CD4-positive, alpha-beta T cell treated with Interferon alpha-2 for 1 hour (primary cell): Measurements from ENCODE around the gene SREBF1.

Source experiments
- DNase-seq, 2 donors: peaks; one replicate each; pipeline ENCODE4 v3.0.0-alpha.2; 2020 to 2022

SREBF1 gene

GRCh38 chr17:17822616-17823015 is 14.2 kb downstream of the SREBF1 start:
- no peak for DNase-seq

- DNase-seq: no peak
Measured at GRCh38 chr17:17822189-17822588, 14.6 kb downstream of the SREBF1 start.

GRCh38 chr17:17820463-17821158 is 16.2 kb downstream of the SREBF1 start:
- DNase-seq: no peak

- no peak for DNase-seq
Measured at GRCh38 chr17:17820046-17820445, 16.7 kb downstream of the SREBF1 start.

GRCh38 chr17:17819561-17819995 is 17.2 kb downstream of the SREBF1 start:
- peak; percentile 57 to 69 for DNase-seq

- no peak for DNase-seq
Measured at GRCh38 chr17:17819111-17819510, 17.7 kb downstream of the SREBF1 start.

- no peak for DNase-seq
Measured at GRCh38 chr17:17818088-17818526, 18.7 kb downstream of the SREBF1 start.

- DNase-seq: no peak
Measured at GRCh38 chr17:17817552-17817947, 19.2 kb downstream of the SREBF1 start.

- DNase-seq: no peak
Measured at GRCh38 chr17:17816831-17817551, 19.8 kb downstream of the SREBF1 start.

GRCh38 chr17:17816240-17816814 is 20.5 kb downstream of the SREBF1 start:
- DNase-seq: no peak

- DNase-seq: no peak
Measured at GRCh38 chr17:17815436-17816200, 21.2 kb downstream of the SREBF1 start.

- no peak for DNase-seq
Measured at GRCh38 chr17:17815062-17815406, 21.8 kb downstream of the SREBF1 start.

- no peak for DNase-seq
Measured at GRCh38 chr17:17814162-17815061, 22.4 kb downstream of the SREBF1 start.

- no peak for DNase-seq
Measured at GRCh38 chr17:17813725-17814095, 23.1 kb downstream of the SREBF1 start.

GRCh38 chr17:17813055-17813724 is 23.6 kb downstream of the SREBF1 start:
- no peak for DNase-seq

GRCh38 chr17:17812211-17813054 is 24.4 kb downstream of the SREBF1 start:
- DNase-seq: peak; percentile 62 to 74

- no peak for DNase-seq
Measured at GRCh38 chr17:17811381-17812210, 25.2 kb downstream of the SREBF1 start.

- no peak for DNase-seq
Measured at GRCh38 chr17:17810895-17811248, 25.9 kb downstream of the SREBF1 start.

- no peak for DNase-seq
Measured at GRCh38 chr17:17810084-17810894, 26.5 kb downstream of the SREBF1 start.
